SKM-1 (cell line): ENCODE data around the gene POLR3B.

Experiments
- DNase-seq: peaks from one replicate; lab custom pipeline; 2025; ENCODE audit not compliant: unreplicated experiment; lab: John Stamatoyannopoulos, UW

POLR3B gene

DNA sequence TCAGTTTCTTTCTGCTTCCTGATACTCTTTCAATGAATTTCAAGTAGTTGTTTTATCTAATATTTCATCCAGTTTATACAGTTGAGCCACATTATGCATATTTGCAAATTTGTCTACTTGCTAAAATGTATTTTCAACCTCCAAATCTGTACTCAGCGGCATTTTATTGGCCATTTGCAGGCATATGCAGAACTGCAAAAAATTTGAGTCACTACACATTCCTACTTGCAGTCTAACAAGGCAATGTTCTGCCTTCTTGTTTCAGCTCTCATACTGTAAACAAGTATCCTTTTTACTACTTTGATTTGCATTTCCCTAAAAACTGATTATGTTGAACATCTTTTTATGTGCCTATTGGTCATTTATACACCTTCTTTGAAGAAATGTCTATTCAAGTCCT, 55.0 kb downstream of the POLR3B start:
- no peak for DNase-seq

DNA sequence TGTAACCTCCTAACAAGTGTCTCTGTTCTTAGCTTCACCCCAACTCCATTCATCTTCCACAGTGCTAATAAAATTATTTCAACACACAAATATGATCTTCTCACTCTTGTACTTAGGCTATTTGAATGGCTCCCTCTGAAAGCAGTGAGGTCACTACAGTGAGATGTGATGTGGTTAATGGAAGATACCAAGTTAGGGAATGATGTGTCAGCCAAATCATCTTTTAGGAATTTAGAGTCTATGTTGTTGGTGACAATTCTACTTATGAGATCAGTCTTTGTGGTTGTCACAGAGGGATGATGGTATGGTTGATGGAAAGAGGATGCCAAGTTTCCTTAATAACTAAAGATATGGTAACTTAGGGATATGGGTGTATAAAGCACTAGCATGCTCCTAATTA, 57.6 kb downstream of the POLR3B start:
- no peak for DNase-seq

DNA sequence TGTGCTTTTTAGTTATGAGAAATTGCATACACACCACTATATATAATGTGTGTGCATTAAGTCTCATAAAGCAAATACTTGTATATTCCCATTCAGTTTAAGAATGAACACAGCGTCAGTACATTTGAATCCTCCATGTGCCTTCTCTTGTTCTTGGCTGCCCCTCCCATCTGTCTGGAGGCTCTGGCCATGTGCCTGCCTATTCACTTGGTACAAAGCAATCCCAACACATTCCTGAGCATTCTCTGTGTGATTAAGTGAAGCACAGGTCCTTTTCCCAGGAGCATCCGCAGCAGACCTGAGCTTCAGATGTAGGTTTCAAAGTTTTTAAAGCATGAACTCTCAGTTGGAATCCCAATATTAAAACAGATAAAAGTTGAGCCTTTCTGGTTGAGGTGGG, 58.7 kb downstream of the POLR3B start:
- no peak for DNase-seq

- DNase-seq, result no peak
Measured at GRCh38 chr12:106417926-106418910, 60.7 kb downstream of the POLR3B start.

- DNase-seq, result no peak
Measured at GRCh38 chr12:106418970-106419369, 61.4 kb downstream of the POLR3B start.

GRCh38 chr12:106423291-106423690, 65.7 kb downstream of the POLR3B start:
- DNase-seq, result no peak

DNA sequence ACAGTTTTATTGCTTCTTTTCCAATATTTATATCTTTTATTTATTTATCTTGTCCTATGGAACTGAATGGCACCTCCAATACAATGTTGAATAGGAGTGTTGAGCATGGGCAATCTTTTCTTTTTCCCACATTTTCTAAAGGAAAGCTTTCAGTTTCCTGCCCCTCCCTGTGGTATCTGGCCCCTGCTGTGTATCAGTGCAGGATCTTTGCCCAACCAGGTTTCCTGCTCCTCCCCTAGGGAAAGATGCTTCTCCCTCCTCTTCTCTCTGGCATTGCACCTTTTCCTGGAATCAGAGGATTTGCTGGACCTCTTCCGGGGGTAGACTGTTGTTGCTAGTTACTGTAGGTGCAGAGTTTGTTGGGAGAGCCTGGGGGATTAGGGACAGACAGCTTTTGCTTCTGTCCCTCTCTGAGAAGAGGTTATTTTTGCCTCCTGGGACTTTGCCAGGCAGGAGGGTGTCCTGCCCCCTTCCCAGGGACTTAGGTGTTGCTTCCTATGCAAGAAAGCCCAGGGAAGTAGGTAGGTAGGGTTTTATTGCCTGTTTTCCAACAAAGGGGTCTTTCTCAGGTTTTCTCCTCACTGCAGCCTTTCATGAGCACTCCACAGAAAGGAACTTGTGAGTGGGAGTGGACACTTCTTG, 67.6 kb downstream of the POLR3B start:
- DNase-seq, result no peak

DNA sequence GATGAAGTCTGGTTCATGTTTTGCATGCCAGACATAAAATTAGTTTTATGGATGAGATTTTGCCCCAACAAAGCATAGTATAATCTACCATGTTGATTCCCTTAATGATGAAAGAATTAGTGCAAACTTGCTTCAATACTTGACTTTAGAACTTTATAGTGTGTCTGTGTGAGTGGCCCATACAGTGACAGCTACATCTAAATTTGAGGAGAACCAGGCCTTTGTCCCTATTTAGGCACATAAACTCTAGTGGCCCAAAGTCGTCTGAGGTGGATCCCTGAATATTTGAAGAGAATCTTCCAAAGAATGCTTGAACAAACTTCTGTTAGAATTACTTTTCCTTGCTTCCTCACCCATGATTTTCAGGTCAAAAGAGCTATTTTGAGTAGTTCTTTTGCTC, 70.4 kb downstream of the POLR3B start:
- no peak for DNase-seq

- DNase-seq, result no peak
Measured at GRCh38 chr12:106428384-106428783, 70.8 kb downstream of the POLR3B start.

DNA sequence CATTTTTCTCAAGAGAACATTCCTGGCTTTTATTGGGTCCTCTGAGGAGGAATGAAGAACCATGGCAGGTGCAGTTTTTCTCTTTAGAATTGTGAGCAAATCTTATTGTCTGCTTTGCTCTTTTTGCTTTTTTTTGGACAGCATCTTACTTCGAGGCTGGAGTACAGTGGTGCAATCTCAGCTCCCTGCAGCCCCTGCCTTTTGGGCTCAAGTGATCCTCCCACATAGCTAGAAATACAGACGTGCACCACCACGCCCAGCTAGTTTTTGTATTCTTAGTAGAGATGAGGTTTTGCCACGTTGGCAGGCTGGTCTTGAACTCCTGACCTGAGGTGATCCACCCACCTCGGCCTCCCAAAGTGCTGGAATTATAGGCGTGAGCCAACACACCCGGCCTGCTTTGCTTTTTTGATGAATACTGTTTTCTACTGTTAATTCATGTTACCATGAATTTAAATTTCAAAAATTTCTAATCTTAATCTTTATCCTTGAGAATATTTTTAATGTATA, 71.5 kb downstream of the POLR3B start:
- no peak for DNase-seq

DNA sequence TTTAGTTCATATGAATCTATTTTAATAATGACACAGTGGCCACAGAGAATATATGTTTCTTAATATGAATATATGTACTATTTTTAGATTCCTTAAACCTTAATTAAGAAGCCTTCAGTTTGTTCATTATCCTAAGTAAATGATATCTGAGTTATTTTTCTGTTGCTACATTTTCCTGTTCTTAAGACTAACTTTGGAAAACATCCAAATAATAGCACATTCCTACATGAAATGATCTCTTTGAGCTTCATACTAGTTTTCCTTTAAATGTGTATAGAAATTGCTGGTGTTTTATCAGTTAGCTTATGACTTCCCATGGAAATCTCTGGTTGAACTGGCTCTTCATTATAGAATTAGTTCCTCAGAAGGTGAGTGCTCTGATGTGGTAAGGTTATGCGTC, 72.1 kb downstream of the POLR3B start:
- no peak for DNase-seq

- DNase-seq, result no peak
Measured at GRCh38 chr12:106431839-106432411, 74.4 kb downstream of the POLR3B start.

DNA sequence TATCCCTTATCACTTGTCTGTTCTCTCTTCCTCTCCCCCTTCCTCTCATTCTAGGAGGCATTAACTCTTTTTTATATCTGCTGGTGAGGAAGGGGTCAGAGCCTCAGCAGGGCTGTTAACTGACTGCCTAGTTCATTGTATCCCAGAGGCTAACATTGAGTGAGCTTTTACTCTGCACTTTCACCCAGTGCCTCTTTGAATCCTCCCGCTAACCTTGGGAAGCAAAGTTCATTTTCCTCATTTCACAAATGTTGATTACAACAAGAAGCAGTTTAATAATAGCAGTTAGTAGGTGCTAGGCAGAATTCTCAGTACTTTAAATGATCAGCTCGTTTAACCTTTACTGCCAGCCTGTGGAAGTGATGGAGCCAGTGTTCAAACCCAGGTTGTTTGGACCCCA, 75.5 kb downstream of the POLR3B start:
- no peak for DNase-seq

DNA sequence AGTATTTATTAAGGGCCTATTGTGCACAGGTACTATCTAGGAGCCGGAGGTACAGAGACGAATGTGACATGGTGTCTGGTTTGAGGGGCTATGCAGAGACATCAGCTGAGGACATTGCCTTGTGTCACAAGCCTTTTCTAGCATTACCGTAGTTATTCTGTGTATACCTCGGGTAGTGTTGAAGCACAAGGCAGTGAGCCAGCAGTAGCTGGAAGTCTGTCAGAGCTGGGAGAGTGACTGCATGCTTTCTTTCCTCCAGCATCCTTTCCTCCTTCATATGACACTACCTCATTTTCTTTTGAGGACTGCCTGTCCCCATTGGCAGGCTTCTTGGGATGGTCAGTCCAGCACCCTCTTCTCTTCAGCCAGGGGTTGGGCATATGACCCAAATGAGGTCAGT, 77.0 kb downstream of the POLR3B start:
- no peak for DNase-seq

GRCh38 chr12:106436164-106436563, 78.6 kb downstream of the POLR3B start:
- no peak for DNase-seq

DNA sequence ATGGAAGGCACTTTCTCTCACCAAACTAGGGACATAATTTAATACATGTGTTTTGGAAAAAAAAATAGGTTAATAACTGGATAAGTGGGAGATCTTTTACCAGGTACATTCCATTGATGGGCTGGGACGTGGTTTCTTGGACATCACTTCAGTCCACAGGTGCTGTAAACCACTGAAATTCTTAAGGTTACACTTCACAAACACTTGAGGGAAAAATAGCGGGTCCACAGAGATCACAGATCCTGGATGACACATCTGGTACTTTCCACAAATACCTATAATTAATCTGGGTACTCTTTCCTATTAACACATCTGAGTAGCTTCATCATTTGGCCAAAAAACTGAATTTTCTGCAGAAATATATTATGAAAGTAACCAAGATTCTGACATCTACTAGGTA, 85.0 kb downstream of the POLR3B start:
- no peak for DNase-seq

DNA sequence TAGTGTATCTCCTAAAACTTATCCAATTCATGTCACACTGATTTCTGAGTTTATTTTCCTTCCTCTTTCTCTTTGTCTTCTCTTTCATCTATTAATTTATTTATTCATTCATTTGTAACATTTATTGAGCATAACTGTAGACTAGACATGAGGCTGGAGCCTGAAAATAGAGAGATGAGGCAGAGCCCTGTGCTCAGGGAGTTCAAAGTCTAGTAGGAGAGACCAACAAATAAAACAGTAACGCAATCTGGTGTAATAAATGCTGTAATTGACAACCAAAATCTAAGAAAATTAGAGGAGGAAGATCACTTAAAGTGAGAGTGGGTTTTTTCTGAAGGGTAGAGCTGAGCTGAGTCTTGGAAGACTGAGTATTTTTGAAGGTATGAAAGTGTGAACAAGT, 87.5 kb downstream of the POLR3B start:
- DNase-seq, result no peak

GRCh38 chr12:106445959-106446358, 88.4 kb downstream of the POLR3B start:
- DNase-seq, result no peak

DNA sequence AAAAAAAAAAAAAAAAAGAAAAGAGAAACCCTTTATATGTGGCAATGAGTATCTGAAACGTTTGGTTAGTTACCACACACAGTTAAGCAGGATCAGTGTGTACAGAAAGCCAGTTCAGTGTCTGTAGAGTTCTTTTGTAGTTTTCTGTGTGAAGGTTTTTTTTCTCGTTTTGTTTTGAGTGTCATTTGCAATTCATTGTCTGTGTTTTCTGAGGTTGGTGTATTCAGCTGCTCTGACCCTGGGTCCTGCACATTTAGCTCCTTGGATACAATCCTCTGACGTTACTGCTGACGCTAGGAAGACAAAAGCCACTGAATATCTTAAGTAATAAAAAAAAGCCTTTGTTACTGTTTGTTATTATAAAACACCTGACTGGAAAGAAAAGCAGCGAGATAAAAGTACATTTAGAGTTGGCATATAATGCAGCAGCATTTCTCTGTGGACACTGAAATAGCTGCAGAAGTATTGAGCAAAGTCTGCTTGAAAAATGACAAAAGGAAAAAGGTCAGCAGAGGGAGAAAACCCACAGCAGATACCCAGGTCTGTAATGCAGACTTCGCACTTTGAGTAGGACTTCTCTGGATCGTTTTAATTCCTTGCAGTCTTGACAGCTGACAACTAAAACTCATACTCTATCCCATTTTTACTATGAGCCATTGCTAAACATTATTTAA, 89.0 kb downstream of the POLR3B start:
- no peak for DNase-seq

- no peak for DNase-seq
Measured at GRCh38 chr12:106452309-106452708, 94.8 kb downstream of the POLR3B start.

DNA sequence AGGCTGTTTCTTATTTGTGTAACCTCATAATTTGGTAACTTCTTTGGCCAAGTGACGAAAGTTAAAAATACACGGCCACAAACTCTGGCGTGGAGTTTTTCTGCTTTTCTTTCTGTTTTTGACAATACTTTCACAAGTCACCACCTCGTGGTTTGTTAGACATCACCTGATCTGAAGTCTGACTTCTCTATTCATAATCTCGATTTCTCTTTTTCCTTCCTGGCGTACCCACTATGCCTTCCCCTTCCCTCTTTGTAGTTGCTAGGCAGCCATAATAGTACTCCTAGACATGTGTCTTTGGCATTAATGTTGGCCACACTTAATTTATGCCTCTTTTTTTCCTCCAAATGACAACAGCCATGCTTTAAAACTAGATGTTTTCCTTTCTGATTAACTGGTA, 97.6 kb downstream of the POLR3B start:
- no peak for DNase-seq
